SK-MEL-5 (cell line): ENCODE measurements around the gene YAF2. TPM values are rescaled to one million over a fixed set of nuclear protein-coding genes. Genes with fewer than 3 reads are reported as not detected.

ENCODE experiments used
- DNase-seq: peaks from one replicate; pipeline ENCODE4 v3.0.0-alpha.2; 2016; ENCODE audit warnings: low read depth, low spot score
- in situ Hi-C: cut with HindIII; loops from 2 replicates; pipeline ENCODE4 v1.10.0; 2016; ENCODE audit warnings: low sequenced_read_pairs, high pct_unique_total_duplicates, low pct_unique_long_range_greater_than_20kb
- total RNA-seq: library from RNA; depleted of rRNA; stranded (reverse); fragments of >200 nt; shearing (Covaris generic); gene quantifications from 2 replicates; pipeline ENCODE4 v1.2.3, GENCODE V29; 2014; rRNA removed

Gene YAF2
- total RNA-seq, 1 experiment from 2014 or later, result 16.2 TPM

GRCh38 chr12:42130672-42131402, 107.2 kb downstream of the YAF2 start:
- DNase-seq, result no peak
- in situ Hi-C loops, result no loop called here

DNA sequence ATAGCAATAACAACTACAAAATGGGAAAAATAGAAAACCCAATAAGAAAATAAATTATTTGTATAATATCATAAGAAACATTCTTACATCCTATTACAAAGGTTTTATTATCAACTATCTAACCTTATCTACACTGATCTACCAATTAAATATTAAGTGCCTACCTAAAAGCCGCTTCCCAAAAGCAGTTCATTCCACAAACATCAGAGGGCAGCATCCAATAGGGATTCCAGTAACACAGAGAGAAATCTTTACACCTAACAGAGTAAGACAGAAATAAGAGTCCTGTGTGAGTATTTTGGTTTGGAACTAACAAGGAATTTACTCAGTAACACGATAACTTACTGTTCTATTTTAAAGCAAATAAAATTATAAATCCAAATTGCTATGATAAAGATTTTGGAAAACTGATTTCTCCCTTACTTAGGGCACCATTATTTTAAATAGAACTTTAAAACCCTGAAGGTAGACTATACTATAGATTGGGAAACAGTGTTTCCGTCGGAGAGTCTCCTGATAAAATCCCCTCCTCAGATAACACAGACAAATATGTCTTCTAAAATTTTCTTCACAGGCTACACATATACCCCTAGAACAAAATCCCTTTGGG, 108.3 kb downstream of the YAF2 start:
- peak; percentile 82 for DNase-seq
- in situ Hi-C loops, result loop anchor here (10.0 kb wide), 1 partner anchor 205 kb away; no protein-coding TSS in a partner anchor

DNA sequence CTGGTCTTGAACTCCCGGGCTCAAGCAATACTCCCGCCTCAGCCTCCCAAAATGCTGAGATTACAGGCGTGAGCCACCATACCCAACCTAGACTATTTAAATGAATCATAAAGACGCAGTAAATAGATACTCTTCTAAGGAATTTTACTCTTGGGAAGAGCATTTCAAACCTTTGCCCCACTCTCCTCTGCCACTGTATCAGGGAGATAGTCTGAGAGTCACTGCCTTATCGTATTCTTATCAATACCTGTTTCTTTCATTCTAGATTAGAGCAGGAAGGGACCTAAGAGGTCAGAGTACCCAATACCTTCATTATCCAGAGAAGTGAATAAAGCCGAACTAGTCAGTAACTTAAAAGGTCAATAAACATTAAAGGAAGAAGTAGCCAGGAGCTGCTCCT, 109.2 kb downstream of the YAF2 start:
- DNase-seq, result no peak
- in situ Hi-C loops, result loop anchor here (10.0 kb wide), 1 partner anchor 206 kb away; no protein-coding TSS in a partner anchor

GRCh38 chr12:42128327-42128726, 109.7 kb downstream of the YAF2 start:
- in situ Hi-C loops, result loop anchor here (10.0 kb wide), 1 partner anchor 206 kb away; no protein-coding TSS in a partner anchor
- no peak for DNase-seq

DNA sequence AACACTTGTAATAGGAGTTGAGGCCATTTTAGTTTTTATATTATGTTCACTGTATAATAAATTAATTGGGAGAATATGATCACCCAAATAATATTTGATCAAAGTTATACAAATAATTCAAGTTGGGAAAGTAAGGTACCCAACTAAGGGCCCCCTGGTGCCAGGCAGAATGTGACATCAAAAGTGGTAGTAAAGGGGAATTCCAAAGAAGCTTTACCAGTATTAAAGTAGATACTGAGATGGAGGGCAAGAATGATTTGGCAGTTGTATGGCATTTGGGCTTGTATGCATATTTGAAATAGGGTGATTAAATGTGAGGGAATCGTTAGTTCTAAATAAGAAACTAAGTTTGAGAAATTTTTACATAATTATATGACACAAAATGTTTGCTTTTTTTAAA, 111.1 kb downstream of the YAF2 start:
- DNase-seq, result no peak
- in situ Hi-C loops, result loop anchor here (10.0 kb wide), 1 partner anchor 208 kb away; no protein-coding TSS in a partner anchor

DNA sequence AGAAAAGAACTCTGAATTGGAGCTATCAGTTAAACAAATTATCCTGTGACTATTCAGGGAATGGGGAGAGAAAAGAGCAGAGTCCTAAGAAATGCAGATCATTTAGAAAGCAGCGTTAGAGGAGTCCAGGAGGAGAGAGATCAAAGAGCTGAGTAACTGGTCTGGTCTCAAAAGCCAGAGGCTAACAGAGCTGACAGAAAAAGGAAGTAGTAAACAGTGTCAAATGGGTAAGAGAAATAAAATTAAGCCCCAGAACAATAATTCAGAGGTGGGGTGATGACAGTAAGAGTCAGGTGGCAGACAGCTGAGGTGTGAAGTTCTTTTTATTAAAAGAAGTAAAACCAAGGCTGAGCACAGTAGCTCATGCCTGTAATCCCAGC, 112.7 kb downstream of the YAF2 start:
- in situ Hi-C loops, result loop anchor here (10.0 kb wide), 1 partner anchor 209 kb away; no protein-coding TSS in a partner anchor
- DNase-seq, result no peak

GRCh38 chr12:42124764-42125387, 113.2 kb downstream of the YAF2 start:
- no peak for DNase-seq
- in situ Hi-C loops, result loop anchor here (10.0 kb wide), 1 partner anchor 210 kb away; no protein-coding TSS in a partner anchor

DNA sequence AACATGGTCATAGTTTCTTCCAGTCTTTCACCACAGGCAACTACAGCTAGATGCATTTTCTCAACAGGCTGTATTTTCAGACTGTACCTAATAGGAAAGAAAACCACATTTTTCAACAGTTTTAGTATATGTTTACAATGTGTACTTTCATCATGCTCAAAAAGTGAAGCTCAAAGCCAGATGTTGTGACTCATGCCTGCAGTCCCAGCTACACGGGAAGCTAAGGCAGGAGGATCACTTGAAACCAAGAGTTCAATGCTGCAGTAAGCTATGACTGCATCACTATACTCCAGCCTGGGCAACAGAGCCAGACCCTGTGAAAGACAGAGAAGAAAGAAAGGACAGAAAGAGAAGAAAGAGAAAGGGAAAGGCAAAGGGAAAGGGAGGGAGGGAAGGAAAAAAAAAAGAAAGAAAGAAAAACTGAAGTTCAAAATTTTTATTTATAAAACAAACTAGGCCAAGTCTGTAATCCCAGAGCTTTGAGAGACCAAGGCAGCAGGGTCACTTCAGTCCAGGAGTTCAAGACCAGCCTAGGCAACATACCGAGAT, 118.9 kb downstream of the YAF2 start:
- in situ Hi-C loops, result no loop called here
- DNase-seq, result no peak

DNA sequence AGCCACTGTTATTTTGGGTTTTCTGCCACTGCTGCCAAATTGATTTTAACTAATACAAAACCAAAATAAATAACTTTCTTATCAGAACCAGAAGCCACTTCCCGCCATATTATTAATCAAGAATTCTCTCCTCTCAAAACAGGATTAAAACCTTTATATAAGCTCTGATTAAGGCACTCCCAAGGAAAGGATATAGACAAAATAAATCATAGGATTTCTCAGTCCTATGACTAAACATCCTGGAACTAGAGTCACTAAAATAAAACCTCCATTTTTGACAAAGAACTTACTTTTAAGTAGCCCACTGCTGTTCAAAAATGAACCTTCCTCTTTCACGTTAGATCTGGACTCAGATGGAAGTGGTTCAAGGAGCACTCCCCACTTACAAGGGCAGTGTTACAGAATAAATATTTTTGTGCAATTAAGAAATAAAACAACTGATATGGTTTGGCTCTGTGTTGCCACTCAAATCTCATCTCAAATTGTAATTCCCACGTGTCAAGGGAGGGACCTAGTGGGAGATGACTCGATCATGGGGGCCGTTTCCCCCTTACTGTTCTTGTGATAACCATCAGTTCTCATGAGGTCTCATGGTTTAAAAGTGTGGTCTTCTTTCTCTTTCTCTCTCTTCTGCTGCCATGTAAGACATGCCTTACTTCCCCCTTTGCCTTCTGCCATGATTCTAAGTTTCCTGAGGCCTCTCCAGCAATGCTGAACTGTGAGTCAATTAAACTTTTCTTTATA, 119.7 kb downstream of the YAF2 start:
- in situ Hi-C loops, result no loop called here

GRCh38 chr12:42109031-42109430, 129.0 kb downstream of the YAF2 start:
- in situ Hi-C loops, result no loop called here
- no peak for DNase-seq

More for the DNA sequence above, 119.7 kb downstream of the YAF2 start:
- no peak for DNase-seq

Other genes with a start within 250 kb of the YAF2 start
- 11.2 and 12.6 TPM in 2 replicates for gene GXYLT1, start 93.4 kb downstream of the YAF2 start, total RNA-seq
- 59.3 and 64.1 TPM in 2 replicates for gene ZCRB1, start 87.8 kb upstream of the YAF2 start, total RNA-seq
- 94.9 and 99.2 TPM in 2 replicates for gene PPHLN1, start 87.9 kb upstream of the YAF2 start, total RNA-seq